Hepatocyte (in vitro differentiated cells): Measurements from ENCODE around the gene ARMH3.

ENCODE experiments used
- CTCF ChIP-seq: fragments of 200-600 bp; sonication (generic); IDR thresholded peaks from 2 replicates; pipeline ENCODE4 v1.5.1; 2016; ENCODE audit warnings: antibody characterized with exemption, mild to moderate bottlenecking; ENCODE audit not compliant: poor library complexity
- EZH2 ChIP-seq: fragments of 200-600 bp; sonication (generic); IDR thresholded peaks from 2 replicates; pipeline ENCODE4 v1.6.1; 2016; ENCODE audit warnings: antibody characterized with exemption, mild to moderate bottlenecking, borderline replicate concordance
- EZH2phosphoT487 ChIP-seq: fragments of 200-600 bp; sonication (generic); IDR thresholded peaks from one replicate; pipeline ENCODE4 v1.6.1; 2018; ENCODE audit warnings: antibody characterized with exemption, mild to moderate bottlenecking, low read depth, moderate library complexity; ENCODE audit not compliant: unreplicated experiment, severe bottlenecking

DNA sequence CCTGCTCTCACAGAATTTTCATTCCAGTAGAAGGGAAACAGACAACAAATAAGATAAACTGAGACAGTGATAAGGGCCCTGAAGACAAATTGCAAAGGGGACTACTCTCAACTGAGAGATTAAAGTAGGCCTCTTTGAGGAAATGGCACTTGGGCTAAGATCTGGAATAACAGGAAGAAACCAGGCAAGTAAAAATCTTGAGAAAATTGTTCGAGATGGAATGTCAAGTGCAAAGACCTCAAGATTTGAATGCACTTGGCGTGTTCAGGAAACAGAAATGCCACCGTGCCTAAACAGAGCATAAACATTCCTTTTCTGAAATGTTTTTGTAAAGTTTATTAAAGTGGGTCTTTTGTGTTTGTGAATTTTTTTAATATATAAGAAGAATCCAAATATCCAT lies 10.7 kb downstream of the ARMH3 start:
- TF ChIP-seq CTCF: no peak
- no peak for TF ChIP-seq EZH2phosphoT487
- no peak for TF ChIP-seq EZH2
